NCI-H1930 (cell line): ENCODE results near the gene FHL1.
A peak's percentile ranks its signal among the peaks of the same experiment; 100 is the strongest.
"Not testable (repeated sequence)": the region's sequence is repeated elsewhere in the genome, so short reads cannot be mapped to it uniquely, and the experiment has no call there.

ENCODE experiments used
- DNase-seq, 2 experiments: peaks; one replicate each; lab custom pipeline; 2025; lab: John Stamatoyannopoulos, UW

Gene FHL1

DNA sequence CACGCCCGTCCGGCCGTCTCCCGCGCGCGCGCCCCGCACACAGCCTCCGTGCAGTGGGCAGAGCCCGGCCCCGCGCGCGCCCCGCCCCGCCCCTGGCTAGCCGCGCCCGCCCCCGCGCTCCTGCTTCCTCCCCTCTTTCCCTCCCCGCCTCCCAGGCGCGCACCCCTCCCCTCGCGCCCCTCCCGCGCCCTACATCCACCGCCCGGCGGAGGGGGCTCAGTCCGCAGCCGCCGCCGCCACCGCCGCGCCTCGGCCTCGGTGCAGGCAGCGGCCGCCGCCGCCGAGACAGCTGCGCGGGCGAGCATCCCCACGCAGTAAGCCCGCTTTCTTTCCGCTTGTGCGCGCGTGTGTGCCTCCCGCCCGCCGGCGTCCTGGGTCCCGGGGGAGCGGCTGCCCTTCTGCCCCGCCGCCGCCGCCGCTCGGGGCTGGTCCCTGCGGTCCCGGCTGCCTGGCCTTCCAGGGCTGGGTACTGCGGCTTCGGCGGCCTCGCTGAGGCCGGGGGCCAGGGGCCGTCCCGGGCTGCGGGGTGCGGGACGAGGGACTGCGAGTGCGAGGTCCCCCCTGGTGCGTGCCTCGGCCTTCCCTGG is at the start of gene FHL1:
Gene FHL1 (plus strand): TSS at position 219 of the 587 bp plus-strand sequence.
- peak; percentile 34 to 41 for DNase-seq

- DNase-seq: no peak
These were observed 49.2 kb upstream of the FHL1 start for GRCh38 chrX:136097871-136098805.

DNA sequence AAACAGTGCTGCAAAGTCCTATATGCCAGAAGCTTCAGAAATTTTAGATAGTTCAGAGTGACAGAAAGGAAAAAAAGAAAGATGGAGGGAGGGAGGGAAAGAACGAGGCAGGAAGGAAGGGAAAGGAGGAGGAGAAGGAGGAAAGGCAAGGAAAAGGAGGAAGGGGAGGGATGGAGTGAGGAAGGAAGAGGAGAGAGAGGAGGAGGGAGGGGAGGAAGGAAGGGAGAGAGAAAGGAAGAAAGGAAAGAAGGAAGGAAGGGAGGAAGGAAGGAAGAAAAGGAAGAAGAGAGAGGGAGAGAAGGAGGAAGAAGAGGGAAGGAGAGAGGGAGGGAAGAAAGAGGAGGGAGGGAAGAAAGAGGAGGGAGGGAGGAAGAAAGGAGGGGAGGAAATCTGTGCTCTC is 42.4 kb upstream of the FHL1 start:
- DNase-seq: no peak

DNA sequence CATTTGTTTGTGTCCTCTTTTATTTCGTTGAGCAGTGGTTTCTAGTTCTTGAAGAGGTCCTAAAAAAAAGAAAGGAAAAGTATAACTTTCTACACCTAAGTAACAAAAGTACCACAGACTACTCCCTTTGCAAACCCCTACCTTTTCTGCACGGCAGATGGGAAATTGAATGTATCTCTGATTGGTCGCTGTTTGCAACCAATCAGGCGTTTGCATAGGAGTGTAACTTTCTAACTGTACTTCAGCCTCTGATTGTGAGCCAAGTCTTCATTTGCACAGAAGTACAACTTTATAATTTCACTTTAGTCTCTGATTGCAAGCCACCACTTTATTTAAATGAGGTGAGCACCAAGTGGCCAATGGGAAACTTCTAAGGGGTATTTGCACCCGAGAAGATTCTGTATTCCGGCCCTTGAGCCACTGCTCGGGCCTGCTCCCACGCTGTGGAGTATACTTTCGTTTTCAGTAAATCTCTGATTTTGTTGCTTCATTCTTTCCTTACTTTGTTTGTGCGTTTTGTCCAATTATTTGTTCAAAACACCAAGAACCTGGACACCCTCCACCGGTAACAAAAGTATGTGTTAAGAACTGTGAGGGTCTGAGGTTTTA is 40.3 kb upstream of the FHL1 start:
- no peak for DNase-seq

DNA sequence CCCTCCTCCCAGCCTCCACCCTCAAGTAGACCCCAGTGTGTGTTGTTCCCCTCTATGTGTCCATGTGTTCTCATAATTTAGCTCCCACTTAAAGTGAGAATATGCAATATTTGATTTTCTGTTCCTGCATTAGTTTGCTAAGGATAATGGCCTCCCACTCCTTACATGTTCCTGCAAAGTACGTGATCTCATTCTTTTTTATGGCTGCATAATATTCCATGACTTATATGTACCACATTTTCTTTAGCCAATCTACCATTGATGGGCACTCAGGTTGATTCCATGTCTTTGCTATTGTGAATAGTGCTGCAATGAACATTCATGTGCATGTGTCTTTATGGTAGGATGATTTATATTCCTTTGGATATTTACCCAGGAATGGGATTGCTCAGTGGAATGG is 38.4 kb upstream of the FHL1 start:
- DNase-seq: not testable (repeated sequence)

DNA sequence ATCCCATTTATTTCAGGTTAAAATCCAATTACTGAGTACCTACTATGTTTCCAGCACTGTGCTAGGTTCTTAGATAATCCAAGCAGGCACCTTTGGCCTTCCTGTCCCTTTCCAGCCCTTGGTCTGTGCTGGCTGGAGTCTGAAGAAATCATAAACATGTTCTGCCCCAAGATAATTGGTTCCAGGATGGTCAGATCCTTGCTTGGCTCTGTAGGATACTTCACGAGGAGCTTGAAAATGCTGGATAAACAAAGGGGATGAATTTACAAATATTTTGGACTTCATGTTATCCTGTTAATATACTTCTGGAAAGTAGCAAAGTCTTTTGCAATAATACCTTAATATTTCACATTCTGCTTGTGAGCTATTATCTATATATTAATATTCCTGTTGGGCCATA is 35.0 kb upstream of the FHL1 start:
- no peak for DNase-seq

DNA sequence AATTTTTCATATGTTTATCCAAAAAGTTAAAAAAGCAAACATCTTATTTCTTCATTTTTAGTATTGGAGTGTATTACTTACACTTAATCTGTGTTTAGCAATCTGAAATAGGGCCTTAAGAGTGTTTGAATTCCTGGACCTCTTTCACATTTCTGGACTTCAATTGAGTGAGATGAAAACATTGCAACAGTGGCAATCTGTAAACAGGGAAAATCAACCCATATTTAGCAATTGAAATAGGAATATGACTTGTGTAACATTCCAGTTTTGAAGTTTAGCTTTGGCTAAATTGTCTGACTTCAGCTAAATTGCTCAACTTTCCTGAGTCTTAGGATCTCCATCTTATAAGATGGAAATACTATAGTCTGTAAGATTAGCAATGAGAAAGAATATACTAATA is 34.6 kb upstream of the FHL1 start:
- DNase-seq: no peak

DNA sequence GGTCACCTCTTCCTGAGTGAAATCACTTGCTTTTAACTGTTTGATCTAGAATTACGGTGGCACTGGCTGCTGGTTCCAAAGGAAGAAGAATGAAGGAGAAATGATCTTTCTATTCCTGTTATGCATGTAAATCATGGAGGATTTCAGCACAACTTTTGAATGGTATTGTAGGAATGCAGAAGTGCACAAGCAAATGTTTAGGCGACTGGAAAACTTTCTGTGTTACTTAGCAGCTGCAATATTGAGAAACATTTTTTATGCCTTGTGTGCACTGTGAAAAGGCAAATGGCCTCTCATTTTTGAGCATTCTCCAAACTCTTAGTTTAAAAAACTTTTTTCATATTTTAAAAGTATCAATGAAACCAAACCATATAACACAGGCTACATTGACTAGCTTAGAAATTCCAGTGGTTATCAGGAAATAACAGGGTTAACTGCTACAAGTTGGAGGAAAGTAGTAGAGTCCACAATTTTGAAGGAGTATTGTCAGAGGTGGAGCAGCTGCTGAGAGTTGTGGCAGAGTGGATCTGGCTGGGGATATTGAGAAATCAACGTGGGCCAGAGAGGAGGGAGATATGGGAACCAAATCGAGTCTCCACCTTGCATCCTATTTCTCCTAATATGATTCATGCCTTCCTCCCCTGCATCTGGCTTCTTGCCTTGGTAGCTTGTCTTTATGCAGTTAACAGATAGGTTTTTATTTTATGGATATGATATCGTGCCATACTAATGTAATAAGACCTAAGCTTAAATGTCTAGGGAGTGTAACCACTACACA is 32.0 kb upstream of the FHL1 start:
- no peak for DNase-seq

DNA sequence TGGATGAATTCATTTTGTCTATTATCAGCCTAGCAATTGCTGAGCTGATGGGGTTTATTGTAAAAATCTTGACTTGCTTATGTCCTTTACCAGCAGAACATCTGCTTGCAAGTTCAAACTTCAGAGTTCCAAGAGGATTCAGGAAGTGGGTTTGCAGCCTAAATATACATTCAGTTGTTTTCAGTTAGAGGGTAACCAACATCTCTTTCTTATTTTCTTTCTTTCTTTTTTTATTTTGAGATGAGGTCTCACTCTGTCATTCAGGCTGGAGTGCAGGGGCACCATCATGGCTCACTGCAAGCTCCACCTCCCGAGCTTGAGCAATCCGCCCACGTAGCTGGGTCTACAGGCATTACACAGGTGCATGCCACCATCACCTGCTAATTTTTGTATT is 31.4 kb upstream of the FHL1 start:
- DNase-seq: no peak

DNA sequence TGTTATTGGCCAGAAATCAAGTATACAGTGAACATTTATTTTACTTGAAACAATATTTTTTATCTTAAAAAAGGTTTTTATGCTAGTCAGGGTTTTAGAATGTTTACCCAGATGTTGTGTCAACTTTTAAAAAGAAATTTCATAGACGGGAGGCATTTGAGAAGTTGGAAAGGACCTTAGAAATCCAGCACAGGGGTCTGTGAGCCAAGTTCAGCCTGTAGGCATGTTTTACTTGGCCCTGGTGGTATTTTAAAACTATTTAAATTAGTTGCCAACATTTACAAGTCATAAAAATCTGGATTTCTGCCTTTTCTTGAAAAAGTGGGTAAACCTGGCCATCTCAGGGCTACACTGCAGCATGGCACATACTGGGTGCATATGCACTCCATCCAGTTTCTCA is 25.5 kb upstream of the FHL1 start:
- no peak for DNase-seq

DNA sequence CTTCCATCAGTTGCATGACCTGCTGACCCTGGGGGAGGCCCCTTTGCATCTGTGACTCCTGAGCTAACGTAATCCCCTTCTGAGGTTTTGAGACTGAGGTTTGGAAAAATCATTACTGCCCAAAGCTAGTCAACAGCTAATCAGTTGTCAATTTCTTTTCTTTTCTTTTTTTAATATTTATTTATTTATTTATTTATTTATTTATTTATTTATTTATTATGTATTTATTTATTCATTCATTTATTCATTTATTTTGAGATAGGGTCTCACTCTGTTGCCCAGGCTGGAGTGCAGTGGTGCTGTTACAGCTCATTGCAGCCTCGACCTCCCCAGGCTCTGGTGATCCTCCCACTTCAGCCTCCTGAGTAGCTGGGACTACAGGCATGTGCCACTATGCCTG is 25.1 kb upstream of the FHL1 start:
- DNase-seq: no peak

- no peak for DNase-seq
These were observed 22.2 kb upstream of the FHL1 start for GRCh38 chrX:136125106-136125505.

DNA sequence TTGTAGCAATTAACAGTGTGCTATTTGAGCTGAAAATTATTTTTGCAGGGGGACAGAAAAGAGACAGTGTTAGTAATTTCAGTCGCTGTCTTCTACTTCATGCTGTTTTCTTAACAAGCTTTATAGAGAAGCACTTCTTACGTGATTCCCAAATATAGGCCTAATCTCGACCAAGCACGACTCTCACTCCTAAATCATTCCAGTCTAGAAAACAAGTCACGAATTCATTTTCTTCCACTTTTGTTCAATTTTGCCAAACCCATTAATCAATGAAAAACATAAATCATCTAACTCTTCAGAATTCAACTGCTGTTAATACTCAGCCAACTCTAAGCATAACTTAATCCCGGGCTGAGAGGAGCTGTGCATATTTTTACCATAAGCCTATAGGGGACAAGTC is 21.0 kb upstream of the FHL1 start:
- DNase-seq: no peak

DNA sequence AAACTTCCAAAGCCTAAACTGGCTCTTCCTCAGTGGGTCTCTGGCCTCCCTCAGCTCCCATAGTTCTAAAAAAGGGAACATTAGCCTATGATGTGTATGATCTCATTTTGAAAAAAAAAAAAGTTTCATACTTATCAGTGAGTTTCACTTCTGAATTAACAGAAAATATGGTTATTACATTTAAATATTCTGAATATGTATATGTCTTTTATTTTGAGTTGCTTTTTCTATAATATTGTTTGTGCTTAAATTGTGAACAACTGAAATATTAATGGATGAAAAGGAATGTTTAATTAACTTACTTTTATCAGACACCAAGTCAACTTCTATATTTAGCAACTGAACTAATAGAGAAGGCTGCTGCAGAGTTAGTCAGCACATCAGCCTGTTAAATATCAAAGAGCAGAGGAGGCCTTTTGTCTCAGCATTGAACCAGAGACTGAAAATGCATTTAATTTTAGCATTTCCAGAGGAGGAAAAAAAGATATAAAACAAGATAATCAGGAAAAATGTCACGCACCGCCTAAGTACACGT is 20.4 kb upstream of the FHL1 start:
- DNase-seq: no peak

DNA sequence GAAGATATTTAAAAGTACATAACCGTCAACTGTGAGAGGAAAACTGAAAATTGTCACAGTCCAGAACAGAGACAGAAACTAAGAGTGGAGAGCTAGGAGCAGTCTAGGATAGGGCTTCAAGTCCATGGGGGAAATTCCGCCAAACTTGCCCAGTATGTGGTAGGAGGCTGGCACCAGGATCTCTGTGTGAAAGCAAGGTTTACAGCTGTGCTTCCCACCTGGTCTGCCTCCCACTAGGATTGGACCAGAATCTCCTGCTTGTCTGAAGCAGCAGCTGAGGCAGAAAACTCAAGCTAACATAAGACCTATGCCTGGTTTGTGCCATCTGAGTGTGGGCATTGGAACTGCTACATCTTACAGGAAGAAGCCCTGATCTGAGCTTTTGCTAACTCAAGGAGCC is 18.6 kb upstream of the FHL1 start:
- no peak for DNase-seq

- no peak for DNase-seq
These were observed 16.2 kb upstream of the FHL1 start for GRCh38 chrX:136130931-136131833.

- DNase-seq: no peak
These were observed 8.4 kb upstream of the FHL1 start for GRCh38 chrX:136138939-136139338.

DNA sequence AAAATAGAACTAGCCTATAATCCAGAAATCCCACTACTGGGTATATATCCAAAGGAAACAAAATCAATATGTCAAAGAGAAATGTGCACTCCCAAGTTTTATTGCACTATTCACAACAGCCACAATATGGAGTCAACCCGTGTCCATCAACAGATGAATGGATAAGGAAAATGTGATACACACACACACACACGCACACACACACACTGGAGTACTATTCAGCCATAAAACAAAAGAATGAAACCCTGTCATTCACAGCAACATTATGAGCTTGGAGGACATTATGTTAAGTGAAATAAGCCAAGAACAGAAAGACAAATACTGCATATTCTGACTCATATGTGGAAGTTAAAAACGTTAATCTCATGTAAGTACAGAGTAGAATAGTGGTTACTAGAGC is 5.8 kb upstream of the FHL1 start:
- DNase-seq: no peak

DNA sequence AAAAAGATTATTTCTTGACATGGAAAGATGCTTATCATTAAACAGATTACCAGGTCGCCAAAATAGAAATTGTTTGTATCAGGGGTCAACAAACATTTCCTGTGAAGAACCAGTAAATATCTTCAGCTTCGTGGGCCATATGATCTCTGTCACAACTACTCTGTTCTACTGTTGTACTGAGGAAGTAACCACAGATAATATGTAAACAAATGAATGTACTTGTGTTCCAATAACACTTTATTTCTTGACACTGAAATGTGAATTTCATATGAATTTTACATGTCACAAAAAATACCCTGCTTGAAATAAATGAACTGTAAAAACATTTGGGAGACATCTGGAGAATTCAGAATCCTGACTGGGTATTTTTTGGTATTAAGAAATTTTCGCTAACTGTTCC is 4.7 kb upstream of the FHL1 start:
- DNase-seq: no peak

GRCh38 chrX:136143711-136144110 is 3.6 kb upstream of the FHL1 start:
- no peak for DNase-seq
